ENCODE results near the gene SETD3.

DNA sequence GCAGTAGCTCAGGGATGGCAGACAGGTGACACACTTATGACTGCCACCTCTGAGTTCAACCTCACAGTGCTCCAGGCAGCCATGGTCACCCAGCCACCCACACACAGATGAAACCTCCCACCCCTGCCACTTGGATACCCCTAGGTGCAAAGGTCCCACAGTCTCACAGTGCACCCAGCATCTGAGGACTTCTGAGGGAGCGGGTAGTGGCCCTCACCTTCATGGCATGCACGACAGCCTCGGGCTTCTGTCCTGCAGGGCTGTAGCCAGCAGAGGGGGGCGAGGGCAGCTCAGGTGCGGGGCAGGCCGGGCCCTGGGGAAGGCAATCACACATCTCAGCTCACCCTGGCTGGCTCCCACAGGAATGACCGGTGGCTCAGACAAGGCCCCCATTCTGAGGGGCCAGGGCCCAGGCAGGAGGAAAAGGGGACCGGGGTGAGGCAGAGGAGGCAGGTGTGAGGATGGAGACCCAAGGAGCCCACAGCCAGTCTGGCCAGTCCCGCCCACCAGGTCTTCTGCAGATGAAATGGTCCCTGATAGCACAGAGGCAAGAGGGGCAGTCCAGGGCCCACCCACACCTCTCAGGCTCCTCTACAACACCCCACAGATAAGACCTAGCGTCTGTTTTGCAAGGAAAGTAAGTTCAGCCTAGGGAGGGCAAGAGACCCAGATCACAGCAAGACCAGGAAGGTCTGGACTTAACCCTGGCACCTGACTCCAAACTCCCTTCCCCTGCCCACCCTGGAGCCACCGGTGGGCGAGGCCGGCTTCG lies 36.4 kb upstream of the SETD3 start:
- TF ChIP-seq EZH2 (IDR thresholded peaks at IDR 0.05; ENCODE audit: insufficient read depth, low read length) (no peak), CTCF (IDR thresholded peaks at IDR 0.05; ENCODE audit: insufficient read depth, low read depth, low read length) (no peak)
